Epithelial cell of esophagus (primary cell): Measurements from ENCODE around the gene IRGM.
A peak's percentile ranks its signal among the peaks of the same experiment; 100 is the strongest.
"Not testable (repeated sequence)": the region's sequence is repeated elsewhere in the genome, so short reads cannot be mapped to it uniquely, and the experiment has no call there.

Experiments used
- DNase-seq: peaks from one replicate; pipeline ENCODE4 v3.0.0; 2010; ENCODE audit warnings: low read depth
- H3K4me3 ChIP-seq: 2 replicates; pipeline ENCODE4 v1.5.1; 2011; ENCODE audit warnings: mild to moderate bottlenecking, low read length, control low read depth
- CTCF ChIP-seq: IDR thresholded peaks from 2 replicates; pipeline ENCODE4 v1.5.1; 2011; ENCODE audit warnings: low read depth, mild to moderate bottlenecking, low read length, control low read depth, inconsistent platforms; ENCODE audit not compliant: insufficient read depth; ENCODE audit errors: missing control alignments

The IRGM gene

GRCh38 chr5:150851039-150851438 is 4.7 kb downstream of the IRGM start:
- no peak overlapping the region for H3K4me3 ChIP-seq
- peak; percentile 11 for DNase-seq
- no peak for TF ChIP-seq CTCF

GRCh38 chr5:150853561-150853960 is 7.2 kb downstream of the IRGM start:
- TF ChIP-seq CTCF = no peak

GRCh38 chr5:150856700-150857099 is 10.4 kb downstream of the IRGM start:
- H3K4me3 ChIP-seq, DNase-seq: not testable (repeated sequence)

More at GRCh38 chr5:150853561-150853960, 7.2 kb downstream of the IRGM start:
- no peak for DNase-seq
- H3K4me3 ChIP-seq = no peak overlapping the region

- no peak overlapping the region for H3K4me3 ChIP-seq
- no peak for DNase-seq
- TF ChIP-seq CTCF = no peak
Measured at GRCh38 chr5:150860246-150860821, 14.0 kb downstream of the IRGM start.

- no peak for TF ChIP-seq CTCF
- H3K4me3 ChIP-seq = no peak overlapping the region
- DNase-seq = no peak
Measured at GRCh38 chr5:150862070-150862469, 15.7 kb downstream of the IRGM start.

- no peak for DNase-seq
- no peak for TF ChIP-seq CTCF
- H3K4me3 ChIP-seq = no peak overlapping the region
Measured at GRCh38 chr5:150879358-150879757, 33.0 kb downstream of the IRGM start.

GRCh38 chr5:150895431-150896428 is 49.4 kb downstream of the IRGM start:
- DNase-seq = no peak
- no peak overlapping the region for H3K4me3 ChIP-seq
- TF ChIP-seq CTCF = no peak
